HG03103 (cell line): ENCODE data around the gene C1orf167.

Experiments
- ATAC-seq: cut with Tn5 transposase; IDR thresholded peaks from one replicate; pipeline ENCODE4 v1.9.1; 2021; ENCODE audit warnings: low read depth; ENCODE audit not compliant: unreplicated experiment

C1orf167 gene

GRCh38 chr1:11736746-11737639 is 25.0 kb upstream of the C1orf167 start:
- no peak for ATAC-seq

GRCh38 chr1:11738096-11738495 is 23.9 kb upstream of the C1orf167 start:
- ATAC-seq, result no peak

GRCh38 chr1:11738783-11739182 is 23.2 kb upstream of the C1orf167 start:
- no peak for ATAC-seq

- no peak for ATAC-seq
Measured at GRCh38 chr1:11740258-11741192, 21.5 kb upstream of the C1orf167 start.

- no peak for ATAC-seq
Measured at GRCh38 chr1:11741482-11741881, 20.5 kb upstream of the C1orf167 start.

- no peak for ATAC-seq
Measured at GRCh38 chr1:11741919-11742558, 20.0 kb upstream of the C1orf167 start.

- ATAC-seq, result no peak
Measured at GRCh38 chr1:11744287-11744686, 17.7 kb upstream of the C1orf167 start.

GRCh38 chr1:11746092-11746491 is 15.9 kb upstream of the C1orf167 start:
- ATAC-seq, result no peak

- no peak for ATAC-seq
Measured at GRCh38 chr1:11746795-11747487, 15.1 kb upstream of the C1orf167 start.

- no peak for ATAC-seq
Measured at GRCh38 chr1:11748294-11749202, 13.4 kb upstream of the C1orf167 start.

- no peak for ATAC-seq
Measured at GRCh38 chr1:11749203-11749689, 12.7 kb upstream of the C1orf167 start.

GRCh38 chr1:11749996-11750395 is 12.0 kb upstream of the C1orf167 start:
- ATAC-seq, result no peak

- no peak for ATAC-seq
Measured at GRCh38 chr1:11751087-11751486, 10.9 kb upstream of the C1orf167 start.

- no peak for ATAC-seq
Measured at GRCh38 chr1:11752359-11753088, 9.5 kb upstream of the C1orf167 start.

GRCh38 chr1:11753555-11754208 is 8.3 kb upstream of the C1orf167 start:
- no peak for ATAC-seq

GRCh38 chr1:11757047-11757446 is 4.9 kb upstream of the C1orf167 start:
- ATAC-seq, result no peak

GRCh38 chr1:11759791-11760190 is 2.2 kb upstream of the C1orf167 start:
- ATAC-seq, result no peak

GRCh38 chr1:11761285-11761684 is 708 bp upstream of the C1orf167 start:
- no peak for ATAC-seq
